OCI-LY3 (cell line): ENCODE measurements around the gene ANKRD44.

ENCODE experiments used
- H2AFZ ChIP-seq: fragments of 200-600, 300-600 bp; shearing (Covaris generic); 2 replicates; pipeline ENCODE4 v1.6.0; 2014; ENCODE audit warnings: antibody characterized with exemption, low read depth, low read length
- H3K27ac ChIP-seq: fragments of 200-600, 300-600 bp; sonication (generic); 2 replicates; pipeline ENCODE4 v1.5.1; 2014; ENCODE audit warnings: mild to moderate bottlenecking, low read length, moderate library complexity, mixed read lengths
- H3K27me3 ChIP-seq: fragments of 200-600, 300-600 bp; sonication (generic); 2 replicates; pipeline ENCODE4 v1.6.1; 2014; ENCODE audit warnings: low read depth, low read length, mixed read lengths
- H3K36me3 ChIP-seq: fragments of 200-600, 300-600 bp; sonication (generic); replicated peaks from 2 replicates; pipeline ENCODE3; 2014; ENCODE audit warnings: low read depth, low read length, mixed read lengths
- H3K4me1 ChIP-seq: fragments of 300-600, 200-600 bp; sonication (generic); 2 replicates; pipeline ENCODE4 v1.6.1; 2014; ENCODE audit warnings: low read length, mixed read lengths
- H3K4me2 ChIP-seq: fragments of 200-600, 300-600 bp; sonication (generic); 2 replicates; pipeline ENCODE4 v1.6.1; 2014; ENCODE audit warnings: low read length, mixed read lengths
- H3K4me3 ChIP-seq: fragments of 300-600, 200-600 bp; sonication (generic); 2 replicates; pipeline ENCODE4 v1.5.1; 2014; ENCODE audit warnings: antibody characterized with exemption, mild to moderate bottlenecking, low read length, moderate library complexity
- H3K79me2 ChIP-seq: fragments of 300-600, 200-600 bp; shearing (Covaris generic); 2 replicates; pipeline ENCODE4 v1.6.1; 2014; ENCODE audit warnings: mild to moderate bottlenecking, low read length, mixed read lengths
- H3K9ac ChIP-seq: fragments of 300-600, 200-600 bp; shearing (Covaris generic); 2 replicates; pipeline ENCODE4 v1.6.0; 2014; ENCODE audit warnings: mild to moderate bottlenecking, low read length, moderate library complexity
- H3K9me3 ChIP-seq: fragments of 200-600, 300-600 bp; shearing (Covaris generic); 2 replicates; pipeline ENCODE4 v1.6.1; 2014; ENCODE audit warnings: low read length, mixed read lengths; ENCODE audit not compliant: insufficient read depth
- H4K20me1 ChIP-seq: fragments of 200-600, 300-600 bp; sonication (generic); 2 replicates; pipeline ENCODE4 v1.6.1; 2016; ENCODE audit warnings: low read length, mixed read lengths; ENCODE audit not compliant: insufficient read depth
- EZH2phosphoT487 ChIP-seq: fragments of 200-600 bp; shearing (Covaris generic); IDR thresholded peaks from 2 replicates; pipeline ENCODE4 v1.6.1; 2018; ENCODE audit warnings: antibody characterized with exemption, mixed run types, low read depth
- TF ChIP-seq, protein P1 (sequence below): fragments of 200-600, 300-600 bp; sonication (generic); IDR thresholded peaks from 2 replicates; pipeline ENCODE4 v1.5.1; 2014; ENCODE audit warnings: antibody characterized with exemption, low read length, low read depth

ANKRD44 gene

DNA sequence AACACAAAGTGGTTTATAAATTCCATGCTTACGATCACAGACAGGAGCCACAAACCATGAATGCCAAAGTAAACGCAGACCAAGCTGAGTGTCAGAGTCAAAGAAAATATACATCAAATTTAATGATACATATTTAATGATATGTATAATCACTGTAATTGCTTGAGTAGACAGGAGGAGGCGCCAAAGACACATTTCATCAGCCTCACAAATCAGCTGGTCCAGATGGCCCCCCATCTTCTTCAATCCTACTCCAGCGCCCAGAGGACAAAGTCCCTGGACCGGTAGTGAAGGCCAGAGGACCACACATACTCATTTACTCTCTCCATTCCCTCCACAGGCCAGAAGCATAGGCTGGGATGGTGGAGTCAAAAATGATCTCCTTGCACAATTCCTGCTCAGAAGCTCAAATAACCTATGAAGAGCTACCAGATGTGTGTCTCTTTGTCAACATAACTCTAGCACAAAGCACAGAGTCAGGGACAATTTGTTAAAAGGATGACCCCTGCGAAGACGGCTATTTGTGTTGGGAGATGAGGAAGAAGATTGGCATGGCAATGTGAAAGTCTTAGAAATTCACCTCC lies 234.7 kb downstream of the ANKRD44 start:
- no peak overlapping the region for H2AFZ ChIP-seq
- no peaks in the 10 kb centered on the region for H3K9me3 ChIP-seq
- no peaks in the 10 kb centered on the region for H3K27me3 ChIP-seq
- no peaks in the 10 kb centered on the region for H3K79me2 ChIP-seq
- H3K9ac ChIP-seq, result no peak overlapping the region
- H3K4me1 ChIP-seq, result no peaks in the 10 kb centered on the region
- peaks cover 5% of the 10 kb centered on the region for H3K36me3 ChIP-seq
- no peak overlapping the region for H3K4me3 ChIP-seq
- H3K27ac ChIP-seq, result no peak overlapping the region
- no peak overlapping the region for H3K4me2 ChIP-seq
- TF ChIP-seq EZH2phosphoT487, result no peak
- TF ChIP-seq, protein P1, sequence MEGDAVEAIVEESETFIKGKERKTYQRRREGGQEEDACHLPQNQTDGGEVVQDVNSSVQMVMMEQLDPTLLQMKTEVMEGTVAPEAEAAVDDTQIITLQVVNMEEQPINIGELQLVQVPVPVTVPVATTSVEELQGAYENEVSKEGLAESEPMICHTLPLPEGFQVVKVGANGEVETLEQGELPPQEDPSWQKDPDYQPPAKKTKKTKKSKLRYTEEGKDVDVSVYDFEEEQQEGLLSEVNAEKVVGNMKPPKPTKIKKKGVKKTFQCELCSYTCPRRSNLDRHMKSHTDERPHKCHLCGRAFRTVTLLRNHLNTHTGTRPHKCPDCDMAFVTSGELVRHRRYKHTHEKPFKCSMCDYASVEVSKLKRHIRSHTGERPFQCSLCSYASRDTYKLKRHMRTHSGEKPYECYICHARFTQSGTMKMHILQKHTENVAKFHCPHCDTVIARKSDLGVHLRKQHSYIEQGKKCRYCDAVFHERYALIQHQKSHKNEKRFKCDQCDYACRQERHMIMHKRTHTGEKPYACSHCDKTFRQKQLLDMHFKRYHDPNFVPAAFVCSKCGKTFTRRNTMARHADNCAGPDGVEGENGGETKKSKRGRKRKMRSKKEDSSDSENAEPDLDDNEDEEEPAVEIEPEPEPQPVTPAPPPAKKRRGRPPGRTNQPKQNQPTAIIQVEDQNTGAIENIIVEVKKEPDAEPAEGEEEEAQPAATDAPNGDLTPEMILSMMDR, result peak; percentile 62
- H4K20me1 ChIP-seq, result no peaks in the 10 kb centered on the region

DNA sequence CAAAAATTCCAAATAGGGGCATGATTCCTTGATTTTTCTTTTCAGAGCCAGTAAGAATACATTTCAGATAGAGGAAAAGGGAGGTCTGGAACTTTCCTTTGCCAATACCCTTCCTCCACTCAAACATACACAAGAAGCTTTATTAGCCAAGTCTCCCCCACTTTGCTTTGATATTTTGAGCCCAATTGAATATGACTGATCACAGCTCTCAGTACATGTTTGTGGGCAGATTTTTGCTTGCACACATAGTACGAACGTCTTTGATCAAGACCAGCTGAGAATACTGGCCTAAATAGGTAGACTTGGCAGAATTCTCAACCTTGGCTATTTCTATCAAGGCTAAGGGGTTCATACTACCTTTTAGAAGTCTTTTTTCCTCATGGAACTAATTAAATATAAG lies 235.3 kb downstream of the ANKRD44 start:
- no peak overlapping the region for H3K27ac ChIP-seq
- TF ChIP-seq, protein P1, result no peak
- H3K9me3 ChIP-seq, result no peaks in the 10 kb centered on the region
- H3K9ac ChIP-seq, result no peak overlapping the region
- no peak overlapping the region for H2AFZ ChIP-seq
- peaks cover 5% of the 10 kb centered on the region for H3K36me3 ChIP-seq
- no peaks in the 10 kb centered on the region for H4K20me1 ChIP-seq
- H3K4me3 ChIP-seq, result no peak overlapping the region
- no peaks in the 10 kb centered on the region for H3K27me3 ChIP-seq
- H3K4me1 ChIP-seq, result no peaks in the 10 kb centered on the region
- H3K79me2 ChIP-seq, result no peaks in the 10 kb centered on the region
- H3K4me2 ChIP-seq, result no peak overlapping the region

DNA sequence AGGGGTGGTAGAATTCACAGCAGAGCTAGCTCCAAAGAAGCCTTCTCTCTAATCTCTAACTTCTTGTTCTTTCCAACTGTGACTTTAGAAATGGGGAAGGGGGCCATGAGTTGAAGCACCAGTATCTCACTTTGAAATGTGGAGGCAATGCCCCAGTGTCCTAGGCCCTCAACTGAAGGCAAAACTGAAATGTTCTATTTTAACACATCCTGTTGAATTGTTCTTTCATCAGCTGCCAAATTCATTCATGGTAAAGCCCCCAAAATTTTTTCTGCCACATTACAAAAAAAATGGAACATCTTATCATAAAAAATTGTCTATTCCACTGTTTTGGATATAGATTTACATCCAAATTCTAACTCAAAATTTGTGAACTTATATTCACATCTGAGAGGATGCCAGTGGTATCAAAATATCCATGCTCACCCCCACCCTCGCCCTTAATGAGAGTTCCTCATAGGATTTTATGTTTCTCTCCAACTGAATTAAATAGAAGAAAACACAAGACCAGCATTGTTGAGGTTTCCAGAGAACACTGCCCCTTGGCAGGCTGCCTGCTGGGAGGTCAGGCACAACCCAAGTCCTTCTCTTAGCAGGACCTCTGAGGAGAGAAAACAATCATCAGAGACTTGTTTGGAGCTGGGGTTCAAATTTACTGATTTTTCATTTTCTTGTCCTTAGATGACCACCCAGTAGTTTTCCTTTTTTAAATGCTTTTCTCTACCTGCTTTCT lies 236.7 kb downstream of the ANKRD44 start:
- Histone ChIP-seq H3K4me1 (no peaks in the 10 kb centered on the region), H3K4me2 (no peak overlapping the region)

DNA sequence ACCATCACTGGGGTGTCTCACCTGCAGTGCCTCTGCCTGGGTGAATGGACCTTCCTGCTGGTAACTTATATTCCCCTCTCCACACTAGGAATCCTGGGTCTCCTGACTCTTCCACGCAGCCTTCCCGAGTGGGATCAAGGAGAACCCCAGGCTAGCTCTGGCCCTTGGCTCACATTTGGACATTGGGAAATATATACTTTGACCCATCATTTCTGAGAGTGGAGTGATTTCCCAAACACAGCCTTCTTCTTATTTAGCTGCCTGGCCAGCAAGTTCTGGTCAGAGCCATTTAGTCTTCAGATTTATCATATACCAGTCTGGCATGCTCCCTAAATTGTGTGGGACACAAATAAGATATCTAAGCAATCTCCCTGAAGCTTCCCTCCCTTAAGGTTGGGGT lies 237.3 kb downstream of the ANKRD44 start:
- TF ChIP-seq, protein P1, result no peak
- no peak for TF ChIP-seq EZH2phosphoT487
- Histone ChIP-seq H3K36me3 (peaks cover 3% of the 10 kb centered on the region), H3K4me3 (no peak overlapping the region), H3K27me3 (no peaks in the 10 kb centered on the region), H3K27ac (no peak overlapping the region), H3K79me2 (no peaks in the 10 kb centered on the region), H3K9me3 (no peaks in the 10 kb centered on the region), H4K20me1 (no peaks in the 10 kb centered on the region), H3K9ac (no peak overlapping the region), H3K4me1 (no peaks in the 10 kb centered on the region), H2AFZ (no peak overlapping the region), H3K4me2 (no peak overlapping the region)

More for the DNA sequence above, 236.7 kb downstream of the ANKRD44 start:
- no peak overlapping the region for H2AFZ ChIP-seq
- H4K20me1 ChIP-seq, result no peaks in the 10 kb centered on the region
- no peaks in the 10 kb centered on the region for H3K79me2 ChIP-seq
- H3K4me3 ChIP-seq, result no peak overlapping the region
- no peak overlapping the region for H3K27ac ChIP-seq
- H3K9ac ChIP-seq, result no peak overlapping the region
- H3K27me3 ChIP-seq, result no peaks in the 10 kb centered on the region
- no peak for TF ChIP-seq EZH2phosphoT487
- TF ChIP-seq, protein P1, result no peak
- no peaks in the 10 kb centered on the region for H3K9me3 ChIP-seq
- peaks cover 5% of the 10 kb centered on the region for H3K36me3 ChIP-seq
